ENCODE data around the gene ZNRF2. TPM values are rescaled to one million over a fixed set of nuclear protein-coding genes. Genes with fewer than 3 reads are reported as not detected.

ZNRF2 gene
- polyA plus RNA-seq (ENCODE audit: insufficient read length in 4 of 4), result 10 to 100 TPM; 15.1 to 19.7 (median 18.1) TPM

DNA sequence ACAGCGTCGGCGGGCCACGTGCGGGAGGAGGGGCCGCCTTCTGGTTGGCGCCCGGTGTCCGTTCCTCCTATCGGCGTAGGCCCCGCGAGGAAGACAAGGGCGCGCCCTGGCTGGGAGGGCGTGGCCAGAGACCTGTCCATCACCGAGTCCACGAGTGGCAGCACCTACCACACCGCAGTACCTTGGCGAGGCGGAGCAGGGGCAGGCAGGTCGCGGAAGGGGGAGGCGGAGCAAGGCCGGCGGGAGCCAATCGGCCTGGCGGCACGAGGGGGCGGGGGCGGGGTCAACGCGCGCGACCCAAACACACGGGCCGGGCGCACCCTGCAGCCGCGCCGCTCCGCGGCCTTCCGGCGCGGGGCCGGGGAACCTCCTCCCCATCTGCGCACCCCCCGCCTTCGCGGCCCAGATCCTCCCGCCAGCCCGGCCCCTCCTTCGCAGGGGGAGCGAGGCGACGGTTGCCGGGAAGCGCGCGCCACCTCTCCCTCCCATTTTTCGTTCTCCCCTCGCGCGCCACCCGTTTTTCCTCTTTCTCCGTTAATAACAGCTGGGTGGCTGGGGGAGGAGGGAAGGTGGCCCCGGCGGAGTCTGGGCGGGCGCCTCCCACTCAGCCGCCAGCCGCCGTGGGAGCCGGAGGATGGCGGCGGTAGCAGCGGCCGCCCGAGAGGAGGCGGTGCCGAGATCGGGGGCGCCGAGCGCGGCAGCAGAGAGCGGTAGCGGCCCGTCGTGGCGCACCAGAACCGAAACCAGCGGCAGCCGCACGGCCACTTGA, at the start of gene ZNRF2:
Gene ZNRF2 (plus strand): TSS at position 300 of the 769 bp plus-strand sequence. CDS start 761 bp downstream, outside the sequence.
- DNase-seq (ENCODE audit: low read depth in 4 of 4, low spot score in 2 of 4), result peak; percentile 75 to 92 (median 91)

- no peak for DNase-seq (ENCODE audit: low read depth in 4 of 4, low spot score in 2 of 4)
Measured at GRCh38 chr7:30237271-30237695, 47.1 kb upstream of the ZNRF2 start.

DNA sequence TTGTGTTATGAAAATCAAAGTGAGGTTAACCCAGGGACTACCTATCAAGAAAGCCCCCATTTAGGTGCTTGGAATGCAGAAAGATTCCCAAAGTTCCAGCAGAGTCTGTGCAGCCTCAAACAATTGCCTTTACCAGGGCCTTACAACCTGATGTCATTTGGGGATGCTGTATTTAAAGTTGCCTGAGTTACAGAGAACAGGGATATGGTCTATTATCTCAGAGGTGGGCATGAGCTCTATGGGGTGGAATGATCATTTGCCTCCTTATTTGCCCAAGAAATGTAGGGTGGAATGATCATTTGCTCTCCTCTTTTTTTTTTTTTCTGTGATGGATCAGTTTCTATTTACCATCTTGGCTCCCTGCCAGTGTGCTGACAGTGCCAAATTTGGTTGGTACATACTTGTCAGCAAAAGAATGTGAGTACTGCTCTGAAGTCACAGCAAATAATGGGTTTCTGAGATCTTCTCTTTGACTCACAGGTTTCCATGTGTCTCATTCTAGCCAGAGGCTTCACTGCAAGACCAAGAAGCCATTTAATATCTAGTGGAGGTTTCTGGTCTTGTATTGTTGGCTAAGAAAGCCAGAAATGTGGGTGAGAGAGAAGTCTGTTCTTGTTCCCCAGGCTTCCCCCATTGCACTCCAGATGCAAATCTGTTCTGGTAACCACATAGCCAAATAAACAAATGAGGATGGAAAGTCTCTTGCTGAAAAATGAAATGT, 45.5 kb upstream of the ZNRF2 start:
- no peak for DNase-seq (ENCODE audit: low read depth in 4 of 4, low spot score in 2 of 4)

GRCh38 chr7:30240106-30240800, 44.1 kb upstream of the ZNRF2 start:
- DNase-seq (ENCODE audit: low read depth in 4 of 4, low spot score in 2 of 4), result no peak

DNA sequence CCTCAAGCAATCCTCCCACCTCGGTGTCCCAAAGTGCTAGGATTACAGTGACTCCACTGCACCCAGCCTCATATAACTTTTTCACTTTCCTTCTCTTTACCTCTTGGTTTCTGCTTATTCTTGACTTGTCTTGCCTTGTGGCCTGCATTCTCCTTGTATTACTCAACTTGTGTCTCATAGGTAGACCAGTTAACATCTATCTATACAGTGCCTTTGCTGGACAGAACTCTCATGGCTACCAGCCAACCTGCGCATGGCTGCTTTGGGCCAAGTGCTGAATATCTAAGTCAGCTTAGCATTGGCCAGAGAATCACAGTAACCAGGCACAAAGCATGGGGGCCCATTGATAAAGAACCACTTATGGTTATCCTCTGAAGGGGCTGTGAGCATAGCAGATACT, 42.6 kb upstream of the ZNRF2 start:
- DNase-seq (ENCODE audit: low read depth in 4 of 4, low spot score in 2 of 4), result no peak

DNA sequence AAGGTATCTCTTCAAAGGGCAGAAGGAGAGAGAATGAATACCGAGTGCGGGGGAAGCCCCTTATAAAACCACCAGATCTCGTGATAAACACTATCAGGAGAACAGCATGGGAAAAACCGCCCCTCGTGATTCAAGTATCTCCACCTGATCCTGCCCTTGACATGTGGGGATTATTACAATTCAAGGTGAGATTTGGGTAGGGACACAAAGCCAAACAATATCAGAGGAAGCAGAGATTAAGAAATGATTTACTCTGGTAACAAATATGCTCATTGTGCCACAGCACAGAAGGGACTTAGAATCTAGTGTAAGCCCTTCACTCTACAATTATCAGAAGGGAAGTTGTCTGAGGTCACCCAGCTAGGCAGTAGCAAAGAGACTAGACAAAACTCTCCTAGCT, 40.1 kb upstream of the ZNRF2 start:
- DNase-seq (ENCODE audit: low read depth in 4 of 4, low spot score in 2 of 4), result no peak

DNA sequence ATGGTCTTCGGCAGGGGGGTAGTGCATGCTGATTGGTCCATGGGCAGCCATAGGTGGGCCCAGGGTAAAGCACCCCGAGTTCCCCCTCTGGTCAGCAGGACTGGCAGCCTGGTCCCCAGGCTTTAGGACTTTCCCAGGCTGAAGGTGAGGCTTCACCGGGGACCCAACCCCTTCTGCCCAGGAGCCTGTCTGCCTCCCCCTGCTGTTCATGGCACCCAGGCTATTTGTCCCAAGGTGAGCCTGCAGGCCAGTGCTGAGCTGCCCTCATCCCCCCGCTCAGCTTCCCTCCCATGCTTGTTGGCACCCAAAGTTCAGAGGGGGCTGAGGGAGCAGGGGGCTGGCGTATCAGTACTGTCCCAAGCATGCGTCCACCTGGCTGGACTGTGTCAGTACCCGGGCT, 38.5 kb upstream of the ZNRF2 start:
- no peak for DNase-seq (ENCODE audit: low read depth in 4 of 4, low spot score in 2 of 4)

GRCh38 chr7:30246392-30246791, 38.0 kb upstream of the ZNRF2 start:
- DNase-seq (ENCODE audit: low read depth in 4 of 4, low spot score in 2 of 4), result no peak

GRCh38 chr7:30247541-30248401, 36.6 kb upstream of the ZNRF2 start:
- DNase-seq (ENCODE audit: low read depth in 4 of 4, low spot score in 2 of 4), result peak in 2 of 4 donors; percentile 31 to 38

- no peak for DNase-seq (ENCODE audit: low read depth in 4 of 4, low spot score in 2 of 4)
Measured at GRCh38 chr7:30249316-30249715, 35.1 kb upstream of the ZNRF2 start.

GRCh38 chr7:30249986-30250774, 34.2 kb upstream of the ZNRF2 start:
- DNase-seq (ENCODE audit: low read depth in 4 of 4, low spot score in 2 of 4), result no peak

GRCh38 chr7:30251708-30252329, 32.6 kb upstream of the ZNRF2 start:
- no peak for DNase-seq (ENCODE audit: low read depth in 4 of 4, low spot score in 2 of 4)

DNA sequence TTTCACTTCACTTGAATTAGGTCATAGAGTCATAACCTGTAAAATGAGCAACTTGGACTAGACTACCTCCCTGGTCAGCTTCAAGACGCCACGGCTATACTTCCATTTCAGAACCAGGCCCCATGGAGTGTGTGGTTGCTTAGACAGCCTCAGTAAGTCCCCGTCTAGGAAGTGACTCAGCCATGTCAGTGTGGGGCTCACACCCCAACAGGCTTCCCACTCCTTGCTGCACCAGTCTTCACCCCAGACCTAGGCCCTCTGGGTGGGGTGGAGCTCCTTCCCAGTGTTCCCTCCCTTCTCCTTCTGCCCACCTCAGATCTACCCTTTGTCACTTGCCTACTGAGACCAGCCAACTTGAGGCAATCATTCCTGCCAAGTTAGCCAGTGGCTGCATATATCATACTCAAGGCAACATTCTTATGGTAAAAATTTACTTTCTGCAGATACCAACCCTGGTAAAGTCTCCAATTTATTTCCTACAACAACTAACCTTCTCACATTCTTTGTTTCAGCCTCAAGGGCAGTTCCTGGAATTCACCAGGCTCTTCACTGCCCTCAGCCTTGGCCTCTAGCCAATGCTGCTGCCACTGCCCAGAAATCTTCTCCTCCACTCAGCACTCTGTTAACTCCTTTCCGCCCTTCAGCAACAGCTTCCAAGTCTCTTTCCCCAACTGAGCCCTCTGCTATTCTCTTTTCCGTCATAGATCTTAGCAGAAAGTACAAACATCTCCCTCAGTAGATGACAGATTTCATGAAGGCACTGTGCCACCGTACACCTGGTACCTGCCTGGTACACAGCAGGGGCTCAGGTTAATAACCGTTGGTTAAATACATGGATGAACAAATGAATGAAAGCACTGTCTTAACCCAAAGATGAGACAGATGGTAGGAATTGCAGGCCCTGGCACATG, 31.3 kb upstream of the ZNRF2 start:
- no peak for DNase-seq (ENCODE audit: low read depth in 4 of 4, low spot score in 2 of 4)

- no peak for DNase-seq (ENCODE audit: low read depth in 4 of 4, low spot score in 2 of 4)
Measured at GRCh38 chr7:30253796-30254165, 30.6 kb upstream of the ZNRF2 start.

DNA sequence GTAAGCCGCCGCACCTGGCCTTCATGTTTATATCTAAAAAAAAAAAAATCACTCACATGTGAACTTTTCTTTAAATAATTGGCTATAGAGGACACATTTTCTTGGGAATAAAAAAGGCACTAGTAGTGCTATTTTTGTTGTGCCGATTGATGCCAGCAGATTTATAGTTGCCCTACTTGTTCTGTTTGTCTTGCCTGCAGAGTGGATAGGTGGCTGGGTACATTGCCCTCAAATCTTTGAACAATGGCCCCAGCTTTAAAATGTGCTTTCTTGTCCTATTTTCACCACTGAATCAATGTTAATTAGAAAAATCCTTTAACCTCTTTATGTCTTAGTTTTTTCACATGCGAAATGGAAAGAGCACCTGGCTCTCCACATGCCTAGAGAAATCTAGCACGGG, 30.1 kb upstream of the ZNRF2 start:
- DNase-seq (ENCODE audit: low read depth in 4 of 4, low spot score in 2 of 4), result no peak

DNA sequence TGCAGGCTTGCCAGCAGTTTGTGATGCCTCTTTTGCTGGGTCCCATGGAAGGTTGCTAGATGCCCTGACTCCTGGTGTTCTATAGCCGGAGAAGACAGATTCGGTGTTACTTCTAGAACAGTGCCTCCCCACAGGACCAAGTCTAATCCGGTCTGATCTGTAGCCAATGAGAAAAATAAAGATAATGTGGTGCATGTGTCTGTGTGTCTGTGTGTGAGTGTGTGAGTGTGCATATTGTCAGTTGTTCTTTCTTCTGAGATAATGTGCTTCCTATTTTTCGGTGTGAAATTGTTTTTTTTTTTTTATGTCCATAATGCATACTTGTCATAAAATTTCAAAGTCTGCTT, 29.7 kb upstream of the ZNRF2 start:
- no peak for DNase-seq (ENCODE audit: low read depth in 4 of 4, low spot score in 2 of 4)

- DNase-seq (ENCODE audit: low read depth in 4 of 4, low spot score in 2 of 4), result no peak
Measured at GRCh38 chr7:30255064-30255769, 29.2 kb upstream of the ZNRF2 start.

Measured in left renal cortex interstitium (tissue), 4 donors.